GM04503 (cell line): ENCODE results near the gene DBET.
"Not testable (repeated sequence)": the region's sequence is repeated elsewhere in the genome, so short reads cannot be mapped to it uniquely, and the experiment has no call there.

Experiments used
- DNase-seq: peaks from one replicate; pipeline ENCODE4 v3.0.0-alpha.2; 2012; ENCODE audit warnings: low read depth

DBET gene

GRCh38 chr4:190049378-190050239 is 14.7 kb upstream of the DBET start:
- not testable (repeated sequence) for DNase-seq

GRCh38 chr4:190058997-190059396 is 5.3 kb upstream of the DBET start:
- not testable (repeated sequence) for DNase-seq

- DNase-seq = not testable (repeated sequence)
Measured at GRCh38 chr4:190064805-190065204, 503 bp downstream of the DBET start.

- not testable (repeated sequence) for DNase-seq
Measured at GRCh38 chr4:190068351-190068750, 4.0 kb downstream of the DBET start.

- DNase-seq = not testable (repeated sequence)
Measured at GRCh38 chr4:190093052-190093451, 28.8 kb downstream of the DBET start.

- DNase-seq = not testable (repeated sequence)
Measured at GRCh38 chr4:190094031-190094430, 29.7 kb downstream of the DBET start.

- not testable (repeated sequence) for DNase-seq
Measured at GRCh38 chr4:190095335-190095734, 31.0 kb downstream of the DBET start.

GRCh38 chr4:190099605-190100004 is 35.3 kb downstream of the DBET start:
- DNase-seq = not testable (repeated sequence)

- not testable (repeated sequence) for DNase-seq
Measured at GRCh38 chr4:190101525-190101924, 37.2 kb downstream of the DBET start.

GRCh38 chr4:190106191-190106590 is 41.9 kb downstream of the DBET start:
- not testable (repeated sequence) for DNase-seq

- DNase-seq = not testable (repeated sequence)
Measured at GRCh38 chr4:190106611-190107480, 42.5 kb downstream of the DBET start.

- DNase-seq = not testable (repeated sequence)
Measured at GRCh38 chr4:190107766-190108485, 43.6 kb downstream of the DBET start.

- not testable (repeated sequence) for DNase-seq
Measured at GRCh38 chr4:190108756-190109155, 44.5 kb downstream of the DBET start.

GRCh38 chr4:190109390-190110011 is 45.2 kb downstream of the DBET start:
- DNase-seq = not testable (repeated sequence)

- not testable (repeated sequence) for DNase-seq
Measured at GRCh38 chr4:190110033-190110432, 45.7 kb downstream of the DBET start.

GRCh38 chr4:190110570-190111295 is 46.4 kb downstream of the DBET start:
- DNase-seq = not testable (repeated sequence)

- DNase-seq = not testable (repeated sequence)
Measured at GRCh38 chr4:190112879-190113278, 48.6 kb downstream of the DBET start.

- DNase-seq = not testable (repeated sequence)
Measured at GRCh38 chr4:190114991-190115390, 50.7 kb downstream of the DBET start.
